Activated CD4-positive, CD25-positive, alpha-beta regulatory T cell treated with anti-CD3 and anti-CD28 coated beads, Interleukin-2, amount 50 U/mL, for 16 hours (primary cell): ENCODE measurements around the gene GPR27.

ENCODE experiments used
- DNase-seq: peaks from one replicate; pipeline ENCODE4 v3.0.0-alpha.2; 2020; ENCODE audit warnings: low read depth, low spot score

GPR27 gene, protein sequence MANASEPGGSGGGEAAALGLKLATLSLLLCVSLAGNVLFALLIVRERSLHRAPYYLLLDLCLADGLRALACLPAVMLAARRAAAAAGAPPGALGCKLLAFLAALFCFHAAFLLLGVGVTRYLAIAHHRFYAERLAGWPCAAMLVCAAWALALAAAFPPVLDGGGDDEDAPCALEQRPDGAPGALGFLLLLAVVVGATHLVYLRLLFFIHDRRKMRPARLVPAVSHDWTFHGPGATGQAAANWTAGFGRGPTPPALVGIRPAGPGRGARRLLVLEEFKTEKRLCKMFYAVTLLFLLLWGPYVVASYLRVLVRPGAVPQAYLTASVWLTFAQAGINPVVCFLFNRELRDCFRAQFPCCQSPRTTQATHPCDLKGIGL

DNA sequence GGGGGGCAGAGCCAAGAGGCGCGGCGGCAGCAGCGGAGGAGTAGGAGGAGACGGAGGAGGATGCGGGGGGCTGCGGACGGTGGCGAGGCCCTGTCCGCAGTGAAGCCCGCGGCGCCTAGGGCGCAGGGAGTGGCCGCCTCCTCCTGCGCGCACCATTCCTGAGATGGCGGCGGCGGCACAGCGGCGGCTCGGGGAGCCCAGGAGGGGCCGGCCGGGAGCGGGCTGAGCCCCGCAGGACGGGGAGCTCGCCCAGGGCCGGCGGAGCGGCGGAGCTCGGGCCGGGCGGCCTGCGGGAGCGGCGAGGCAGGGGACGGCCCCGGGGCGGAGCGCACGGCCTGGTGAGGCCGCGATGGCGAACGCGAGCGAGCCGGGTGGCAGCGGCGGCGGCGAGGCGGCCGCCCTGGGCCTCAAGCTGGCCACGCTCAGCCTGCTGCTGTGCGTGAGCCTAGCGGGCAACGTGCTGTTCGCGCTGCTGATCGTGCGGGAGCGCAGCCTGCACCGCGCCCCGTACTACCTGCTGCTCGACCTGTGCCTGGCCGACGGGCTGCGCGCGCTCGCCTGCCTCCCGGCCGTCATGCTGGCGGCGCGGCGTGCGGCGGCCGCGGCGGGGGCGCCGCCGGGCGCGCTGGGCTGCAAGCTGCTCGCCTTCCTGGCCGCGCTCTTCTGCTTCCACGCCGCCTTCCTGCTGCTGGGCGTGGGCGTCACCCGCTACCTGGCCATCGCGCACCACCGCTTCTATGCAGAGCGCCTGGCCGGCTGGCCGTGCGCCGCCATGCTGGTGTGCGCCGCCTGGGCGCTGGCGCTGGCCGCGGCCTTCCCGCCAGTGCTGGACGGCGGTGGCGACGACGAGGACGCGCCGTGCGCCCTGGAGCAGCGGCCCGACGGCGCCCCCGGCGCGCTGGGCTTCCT, at the start of gene GPR27:
Gene GPR27 (plus strand): TSS at position 155 of the 909 bp plus-strand sequence. CDS start 195 bp downstream, at position 350.
- no peak for DNase-seq

DNA sequence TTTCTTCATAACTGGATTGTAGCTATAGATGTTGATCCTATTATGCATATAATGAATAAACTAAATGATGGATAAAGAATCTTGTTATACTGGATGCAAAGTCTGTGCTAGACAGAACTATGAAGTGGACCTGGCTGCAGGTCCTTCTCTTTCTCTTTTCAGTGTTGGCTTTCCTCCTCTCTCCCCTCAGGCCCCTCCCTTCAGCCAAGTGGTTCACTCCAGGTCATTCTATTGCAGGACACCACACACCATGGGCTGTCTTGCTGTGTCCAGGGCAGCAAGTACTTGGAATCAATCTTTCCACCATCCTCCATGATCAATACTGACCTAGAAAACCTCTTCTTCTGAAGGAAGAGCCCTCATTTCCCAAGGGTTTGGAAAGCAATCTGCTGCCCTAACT, 48.7 kb upstream of the GPR27 start:
- DNase-seq: no peak

DNA sequence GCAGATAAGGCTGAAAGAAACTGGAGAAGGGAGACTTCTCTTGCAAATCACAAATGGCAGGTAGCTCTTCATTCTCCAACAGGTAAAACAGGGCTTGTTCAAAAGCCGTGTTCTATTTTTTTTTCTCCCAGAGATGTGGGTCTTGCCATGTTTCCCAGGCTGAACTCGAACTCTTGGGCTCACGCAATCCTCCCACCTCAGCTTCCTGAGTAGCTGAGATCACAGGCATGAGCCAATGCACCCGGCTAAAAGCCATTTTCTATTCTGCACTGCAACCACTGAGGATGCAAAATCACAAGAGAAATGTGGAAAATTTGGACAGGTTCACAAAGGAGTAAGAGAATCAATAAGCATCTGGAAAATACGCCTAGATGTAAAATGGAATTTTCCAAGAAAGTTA, 48.0 kb upstream of the GPR27 start:
- no peak for DNase-seq

DNA sequence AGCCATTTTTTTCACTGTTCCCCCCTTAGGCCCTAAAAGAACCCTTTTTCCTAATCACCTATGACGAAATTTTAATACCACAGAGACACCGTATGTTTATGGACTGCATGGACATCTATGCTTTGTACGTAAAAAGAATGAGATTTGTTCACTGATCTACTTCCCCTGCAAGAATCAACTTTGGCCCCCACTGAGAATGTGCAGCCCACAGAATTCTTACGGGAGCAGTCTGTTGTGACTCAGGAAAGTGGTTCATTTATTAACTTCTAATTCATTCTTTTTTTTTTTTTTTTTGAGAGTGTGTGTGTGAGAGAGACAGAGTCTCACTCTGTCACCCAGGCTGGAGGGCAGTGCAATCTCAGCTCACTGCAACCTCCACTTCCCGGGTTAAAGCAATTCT, 46.1 kb upstream of the GPR27 start:
- DNase-seq: no peak

DNA sequence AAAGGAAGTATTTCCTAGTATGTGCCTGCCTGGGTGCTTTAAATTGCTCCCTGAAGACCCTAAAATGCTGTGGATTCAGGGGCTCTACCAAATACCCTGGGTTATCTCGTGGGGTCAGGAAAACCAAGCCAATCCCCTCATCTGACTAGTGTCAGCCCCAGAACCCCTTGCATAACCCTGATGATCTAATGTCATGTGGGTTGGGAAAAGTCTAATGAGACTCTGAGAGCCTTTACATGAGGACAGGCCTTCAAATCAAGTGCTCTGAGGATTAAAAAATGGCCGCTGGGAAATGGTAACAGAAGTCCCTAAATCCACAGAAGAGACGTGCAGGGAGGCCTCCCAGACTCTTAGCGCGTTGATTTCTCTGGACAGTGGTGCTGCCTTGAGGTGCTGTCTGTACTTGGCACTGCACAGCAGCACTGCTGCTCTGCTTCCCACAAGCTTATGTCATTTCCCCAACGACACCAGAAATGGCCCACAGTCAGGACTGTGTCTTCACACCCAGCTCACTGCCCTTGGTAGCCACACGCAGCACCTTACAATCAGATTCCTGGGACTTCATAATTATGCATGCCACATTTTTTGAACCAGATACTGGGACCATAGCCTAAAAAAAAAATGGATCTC, 45.1 kb upstream of the GPR27 start:
- no peak for DNase-seq

DNA sequence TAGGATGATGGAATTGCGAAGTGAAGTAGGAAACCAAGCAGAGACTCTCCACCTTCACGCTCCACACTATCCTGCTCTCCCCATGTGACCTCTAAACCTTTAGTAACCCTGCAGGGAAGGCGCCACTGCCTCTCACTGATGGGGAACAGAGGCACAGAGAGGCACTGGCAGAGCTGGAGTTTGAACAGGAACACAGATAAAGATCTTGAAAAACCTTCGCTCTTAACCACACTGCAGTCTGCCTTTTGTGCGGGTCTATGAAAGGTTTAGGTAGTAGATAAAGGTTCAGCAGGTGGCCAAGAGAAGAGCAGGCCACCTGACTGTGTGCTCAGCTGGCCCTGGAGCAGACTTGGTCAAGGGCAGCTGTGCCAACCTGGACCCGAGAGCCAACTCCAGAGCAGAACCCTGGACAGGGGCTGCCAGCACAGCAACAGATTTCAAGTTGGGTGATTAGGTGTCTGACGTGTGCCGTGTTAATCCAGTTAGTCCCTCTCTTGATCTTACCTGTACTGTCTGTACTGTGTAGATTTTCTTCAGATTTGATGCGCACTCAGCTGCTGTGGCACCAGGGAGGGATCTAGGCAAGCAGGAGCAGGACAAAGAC, 43.6 kb upstream of the GPR27 start:
- no peak for DNase-seq

DNA sequence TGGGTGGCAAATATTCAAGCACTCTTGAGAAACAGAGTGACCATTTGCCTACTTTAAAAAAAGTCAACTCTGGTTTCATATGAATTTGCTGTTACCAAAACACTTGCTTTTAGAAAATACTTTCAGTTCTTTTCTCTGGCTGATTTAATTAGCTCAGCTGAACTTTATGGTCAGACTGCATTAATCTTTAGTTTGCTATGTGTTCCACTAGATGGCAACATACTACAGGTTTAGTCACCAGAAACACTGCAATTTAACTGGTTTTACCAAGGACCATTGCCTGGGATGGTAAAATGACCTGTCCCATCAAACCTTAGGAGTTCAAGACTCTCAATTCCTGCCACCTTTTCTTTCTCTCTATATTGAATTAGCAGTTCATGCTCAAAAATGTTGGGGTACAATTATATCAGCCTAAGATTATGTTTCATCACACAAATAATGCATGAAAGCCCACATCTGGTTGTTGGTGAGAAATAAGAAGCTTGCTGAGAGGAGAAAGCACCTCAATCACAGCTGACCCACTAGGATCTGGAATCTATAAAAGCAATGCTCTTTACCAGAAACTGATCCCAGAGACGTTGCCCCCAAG, 42.7 kb upstream of the GPR27 start:
- no peak for DNase-seq

DNA sequence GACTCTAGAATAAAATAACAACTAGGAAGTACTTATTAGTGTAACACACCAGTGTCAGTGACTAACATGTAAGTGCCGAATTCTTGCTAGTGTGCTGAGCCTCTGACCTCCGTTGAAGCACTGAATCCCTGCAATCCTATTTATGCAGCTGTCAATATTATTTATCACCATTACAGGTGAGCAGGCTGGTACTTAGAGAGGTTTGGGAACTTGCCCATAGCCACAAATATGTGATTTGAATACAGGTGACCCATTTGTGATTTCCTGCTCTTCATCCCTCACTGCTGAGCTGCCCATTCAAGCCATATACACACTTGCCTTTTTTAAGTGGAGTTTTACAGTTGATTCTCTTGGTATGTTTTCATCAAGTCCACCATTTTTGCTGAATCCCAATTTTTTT, 40.6 kb upstream of the GPR27 start:
- no peak for DNase-seq

DNA sequence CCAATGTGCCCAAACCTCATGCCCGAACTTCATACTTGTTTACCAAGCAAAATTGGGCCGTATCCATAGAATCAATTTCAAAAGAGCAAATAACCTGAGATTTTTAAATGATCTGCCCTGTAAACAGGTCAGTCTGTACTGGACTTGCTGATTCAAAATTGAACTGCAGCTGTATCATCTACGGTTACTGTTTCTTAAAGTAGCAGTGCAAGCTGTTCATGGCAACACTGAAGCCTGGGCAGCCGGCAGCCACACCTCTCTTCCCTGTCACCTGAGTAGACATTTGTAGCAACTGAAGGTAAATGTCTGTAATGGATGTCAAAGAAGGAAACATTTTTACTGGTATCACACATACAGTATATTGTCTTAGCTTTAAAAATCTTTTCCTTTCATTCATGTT, 39.1 kb upstream of the GPR27 start:
- DNase-seq: no peak

DNA sequence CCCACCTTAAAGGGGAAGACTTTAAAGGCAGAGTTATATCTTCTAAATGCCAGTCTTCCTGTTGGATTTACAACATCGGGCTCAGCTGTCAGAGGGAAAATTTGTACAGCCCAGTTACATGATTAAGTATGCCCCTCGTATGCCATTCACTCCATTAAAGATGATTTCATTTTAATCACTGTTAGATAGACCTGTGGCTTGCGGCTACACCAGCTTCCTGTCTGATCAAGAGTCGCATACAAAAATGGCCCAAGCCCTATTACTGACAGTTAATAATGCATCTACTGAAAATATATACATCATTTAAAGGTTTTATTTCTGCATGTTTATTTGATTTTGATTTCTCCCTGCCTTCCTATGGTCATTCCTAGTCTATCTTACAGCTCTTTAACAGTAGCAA, 35.6 kb upstream of the GPR27 start:
- DNase-seq: peak; percentile 37

DNA sequence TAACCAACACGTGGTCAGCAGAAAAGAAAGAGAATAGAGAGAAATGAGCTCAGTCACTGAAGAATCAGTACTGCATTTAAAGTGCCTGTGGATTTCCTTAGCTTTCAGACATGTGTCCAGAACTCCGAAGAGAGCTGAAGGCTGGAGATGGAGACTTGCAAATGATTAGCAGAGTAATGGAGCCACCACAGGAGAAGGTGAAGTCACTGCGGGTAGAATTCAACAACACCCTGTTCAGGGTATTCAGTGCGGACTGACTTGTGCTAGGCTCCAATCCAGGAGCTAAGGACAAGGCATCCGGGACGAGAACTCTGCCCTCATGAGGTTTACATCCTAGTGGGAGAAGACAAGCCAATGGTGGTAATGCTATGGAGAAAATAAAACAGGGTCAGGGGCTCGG, 32.7 kb upstream of the GPR27 start:
- DNase-seq: no peak

DNA sequence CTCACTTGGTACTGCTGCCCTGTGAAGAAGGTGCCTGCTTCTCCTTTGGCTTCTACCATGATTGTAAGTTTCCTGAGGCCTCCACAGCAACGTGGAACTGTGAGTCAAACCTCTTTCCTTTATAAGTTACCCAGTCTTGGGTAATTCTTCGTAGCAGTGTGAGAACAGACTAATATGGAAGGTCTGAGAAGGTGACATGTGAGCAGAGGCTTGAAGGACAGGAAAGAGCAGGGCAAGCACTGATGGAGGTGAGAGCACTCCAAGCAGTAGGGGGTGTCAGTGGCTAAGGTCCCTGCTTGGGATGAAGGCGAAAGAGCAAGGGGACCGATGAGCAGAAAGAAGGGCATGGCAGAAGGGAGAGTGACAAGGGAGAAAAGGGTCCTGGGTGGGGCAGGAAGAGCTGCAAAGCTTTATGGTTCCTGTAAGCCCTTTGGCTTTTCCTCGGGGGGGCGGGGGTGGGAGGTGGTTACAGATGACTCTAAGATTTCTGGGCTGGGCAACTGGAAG, 32.0 kb upstream of the GPR27 start:
- DNase-seq: no peak

DNA sequence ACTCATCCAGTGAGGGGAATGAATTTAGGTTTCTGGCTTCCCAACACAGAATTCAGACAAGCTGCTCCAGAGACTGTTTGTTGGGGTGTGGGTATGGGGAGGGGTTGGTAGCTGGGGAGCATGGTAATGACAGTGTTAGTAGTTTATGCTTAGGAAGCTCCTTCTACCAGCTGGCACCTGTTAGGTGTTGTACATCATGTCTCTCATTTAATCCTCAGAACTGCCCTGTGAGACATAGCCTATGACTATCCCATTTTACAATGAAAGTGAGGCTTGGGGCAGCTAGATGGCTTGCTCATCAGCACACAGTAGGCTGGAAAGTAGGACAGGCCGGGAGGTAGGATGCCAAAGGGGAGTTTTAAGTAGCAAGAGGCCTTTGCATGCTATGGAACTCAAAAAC, 31.0 kb upstream of the GPR27 start:
- no peak for DNase-seq

DNA sequence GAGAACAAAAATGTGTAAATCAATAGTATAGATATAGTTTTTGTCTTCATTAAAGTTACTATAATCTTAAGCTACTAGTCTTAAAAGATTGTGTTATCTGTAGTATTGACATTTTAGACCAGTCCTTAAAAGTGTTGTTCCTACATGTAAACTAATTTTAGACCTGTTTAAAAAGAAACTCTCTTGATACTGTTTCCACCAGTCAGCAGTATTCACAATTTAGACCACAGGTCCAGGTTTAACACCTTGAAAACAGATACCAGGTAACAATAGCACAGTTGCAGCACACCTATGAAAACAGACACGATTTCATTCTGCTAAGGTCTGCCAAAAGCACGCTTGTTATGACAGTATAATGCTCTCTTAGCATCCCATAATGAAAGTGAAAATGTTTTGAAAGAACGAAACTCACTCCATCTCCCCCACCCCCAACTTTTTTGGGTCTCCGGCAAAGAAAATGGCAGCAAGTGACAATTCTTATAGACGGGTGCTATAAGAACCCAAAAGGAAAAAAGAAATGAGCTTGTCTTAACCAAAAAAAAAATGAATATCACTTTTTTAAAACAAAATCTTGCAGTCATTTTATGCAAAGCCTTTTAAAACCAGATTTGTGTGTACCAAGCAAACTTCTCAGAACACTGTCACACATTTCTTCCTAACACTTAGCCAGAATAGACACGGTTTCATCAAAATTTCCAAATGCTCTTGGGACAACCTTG, 30.0 kb upstream of the GPR27 start:
- DNase-seq: peak; percentile 50

DNA sequence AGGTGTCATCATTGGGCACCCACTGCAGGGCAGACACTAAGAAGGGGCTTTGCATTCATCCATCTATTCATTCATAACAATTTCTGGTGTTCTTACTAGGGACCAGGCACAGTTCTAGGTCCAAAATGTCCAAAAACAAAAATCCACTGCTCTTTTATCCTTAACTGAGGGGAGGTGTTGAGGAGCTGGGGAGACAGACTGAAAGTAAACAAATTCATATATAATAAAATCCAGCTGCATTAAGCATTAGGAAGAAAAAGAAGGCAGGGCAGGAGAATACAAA, 29.5 kb upstream of the GPR27 start:
- DNase-seq: no peak

DNA sequence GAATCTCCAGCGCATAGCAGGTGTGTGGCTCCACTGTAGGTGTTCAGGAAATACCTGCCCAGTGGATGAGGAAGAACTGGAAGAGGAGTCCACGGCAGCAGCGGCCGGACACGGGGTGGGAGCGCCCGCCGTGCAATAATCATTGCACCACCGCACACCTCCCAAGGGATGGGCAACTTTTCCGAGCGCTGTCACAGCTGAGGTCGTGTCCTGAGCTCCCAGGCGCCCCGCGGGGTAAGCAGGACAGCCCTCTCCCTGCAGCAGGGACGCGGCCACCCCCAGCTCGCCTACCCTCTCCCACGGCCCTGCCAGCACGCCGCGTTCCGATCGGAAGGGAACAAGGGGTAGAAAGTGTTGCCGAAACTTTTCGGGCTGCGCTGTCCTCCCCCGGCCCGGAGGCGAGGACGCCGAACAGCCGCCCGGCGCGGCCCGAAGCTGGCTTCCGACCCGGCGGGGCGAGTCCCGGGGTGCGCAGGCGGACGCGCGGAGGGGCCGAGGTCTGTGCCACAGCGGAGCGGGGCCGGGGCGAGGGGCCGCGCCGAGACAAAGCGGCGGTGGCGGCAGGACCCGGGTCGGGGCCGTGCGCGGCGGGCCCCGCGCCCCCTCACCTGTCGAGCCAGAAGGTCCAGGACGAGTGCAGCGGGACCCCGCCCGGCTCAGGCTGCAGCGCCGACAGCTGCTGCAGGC, 28.9 kb upstream of the GPR27 start:
- DNase-seq: no peak

DNA sequence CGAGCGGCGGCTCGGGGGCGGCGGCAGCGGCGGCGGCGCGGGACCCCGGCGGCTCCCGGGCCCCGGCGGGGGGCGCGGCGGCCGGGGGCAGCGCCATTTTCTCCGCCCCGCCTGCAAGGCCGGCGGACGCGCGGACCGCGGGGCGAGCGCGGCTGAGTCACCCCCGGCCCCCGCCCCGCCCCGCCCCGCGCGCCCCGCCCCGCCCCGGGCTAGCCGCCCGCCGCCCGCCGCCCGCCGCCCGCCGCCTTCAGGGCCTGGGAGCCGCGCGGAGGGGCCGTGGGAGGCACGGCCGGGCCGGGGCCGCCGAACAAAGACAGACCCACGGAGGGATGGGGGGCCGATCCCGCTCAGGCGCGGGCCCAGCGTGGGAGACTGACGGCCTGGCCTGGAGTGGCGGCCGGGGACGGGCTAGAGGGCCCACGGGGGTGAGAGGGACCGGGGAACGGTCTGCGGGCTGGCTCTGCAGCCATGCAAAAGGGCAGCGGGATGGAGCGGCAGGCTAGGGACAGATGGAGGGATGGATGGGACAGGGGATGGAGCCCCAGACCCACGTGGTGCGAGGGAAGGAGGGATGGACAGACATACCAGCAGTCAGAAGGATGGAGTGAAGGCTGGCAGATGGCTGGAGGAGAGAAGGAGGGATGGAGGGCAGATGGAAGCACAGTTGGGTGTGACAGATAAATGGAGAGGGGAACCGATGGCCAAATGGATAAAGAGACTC, 28.2 kb upstream of the GPR27 start, which contains the start of gene EIF4E3:
Gene EIF4E3 (minus strand): TSS at position 132 of the 721 bp plus-strand sequence. CDS start 35 bp downstream, at position 97.
- DNase-seq: no peak

DNA sequence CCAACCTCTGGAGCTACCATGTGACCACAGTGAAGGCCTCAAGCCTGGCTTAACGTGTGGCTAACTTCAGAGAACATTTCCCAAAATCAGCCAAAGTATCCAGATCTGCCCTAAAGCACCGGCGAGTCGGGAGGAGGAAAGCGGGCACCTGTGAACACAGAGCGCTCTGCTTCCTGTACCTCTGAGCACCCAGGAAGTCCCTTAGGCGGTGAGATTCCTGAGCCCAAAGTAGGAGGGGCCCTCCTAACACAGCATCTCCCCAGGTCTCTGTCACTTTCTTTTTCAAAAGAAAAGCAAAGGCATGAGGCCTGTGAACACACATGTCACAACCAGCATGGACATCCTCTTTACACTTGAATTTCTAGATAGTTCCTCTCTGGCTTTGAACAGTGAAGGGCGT, 27.5 kb upstream of the GPR27 start:
- DNase-seq: no peak

DNA sequence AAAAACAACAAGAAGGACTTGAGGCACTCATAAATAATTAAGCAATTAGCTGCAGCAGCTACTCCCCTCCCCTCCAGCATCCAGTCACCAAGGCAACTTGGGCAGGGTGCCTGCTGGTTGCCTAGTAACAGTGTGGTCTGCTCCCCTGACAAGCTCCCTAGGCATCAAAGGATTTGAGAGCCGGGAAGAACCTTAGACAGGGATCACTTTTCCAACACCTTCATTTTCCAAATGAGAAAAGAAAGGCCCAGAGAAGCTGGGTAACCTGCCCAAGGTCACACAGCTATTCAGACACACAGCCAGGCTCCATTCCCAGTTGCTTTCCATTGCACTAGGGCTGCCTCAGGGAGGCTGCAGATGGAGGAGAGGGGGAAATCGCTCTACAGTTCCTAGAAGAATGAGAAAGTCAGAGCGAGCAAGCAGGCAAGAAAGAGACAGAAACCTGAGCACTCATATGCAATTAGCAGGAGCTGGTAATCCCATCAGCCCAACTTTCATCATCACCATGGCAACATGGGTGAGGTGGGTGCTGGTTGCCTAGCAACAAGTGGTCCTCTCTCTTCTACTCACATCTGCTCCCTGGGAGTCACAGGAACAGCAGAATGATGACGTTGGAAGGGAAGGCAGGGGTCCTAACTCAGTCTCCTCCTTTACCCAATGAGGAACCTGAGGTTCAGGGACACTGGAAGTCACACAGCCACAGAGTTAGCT, 24.9 kb upstream of the GPR27 start:
- DNase-seq: no peak
